CD4-positive, alpha-beta T cell treated with Interleukin-6 for 4 hours (primary cell): ENCODE measurements around the gene SCARB2.
A peak's percentile ranks its signal among the peaks of the same experiment; 100 is the strongest.

Experiments
- DNase-seq: peaks from one replicate; pipeline ENCODE4 v3.0.0-alpha.2; 2020; ENCODE audit warnings: mixed read lengths

Gene SCARB2

DNA sequence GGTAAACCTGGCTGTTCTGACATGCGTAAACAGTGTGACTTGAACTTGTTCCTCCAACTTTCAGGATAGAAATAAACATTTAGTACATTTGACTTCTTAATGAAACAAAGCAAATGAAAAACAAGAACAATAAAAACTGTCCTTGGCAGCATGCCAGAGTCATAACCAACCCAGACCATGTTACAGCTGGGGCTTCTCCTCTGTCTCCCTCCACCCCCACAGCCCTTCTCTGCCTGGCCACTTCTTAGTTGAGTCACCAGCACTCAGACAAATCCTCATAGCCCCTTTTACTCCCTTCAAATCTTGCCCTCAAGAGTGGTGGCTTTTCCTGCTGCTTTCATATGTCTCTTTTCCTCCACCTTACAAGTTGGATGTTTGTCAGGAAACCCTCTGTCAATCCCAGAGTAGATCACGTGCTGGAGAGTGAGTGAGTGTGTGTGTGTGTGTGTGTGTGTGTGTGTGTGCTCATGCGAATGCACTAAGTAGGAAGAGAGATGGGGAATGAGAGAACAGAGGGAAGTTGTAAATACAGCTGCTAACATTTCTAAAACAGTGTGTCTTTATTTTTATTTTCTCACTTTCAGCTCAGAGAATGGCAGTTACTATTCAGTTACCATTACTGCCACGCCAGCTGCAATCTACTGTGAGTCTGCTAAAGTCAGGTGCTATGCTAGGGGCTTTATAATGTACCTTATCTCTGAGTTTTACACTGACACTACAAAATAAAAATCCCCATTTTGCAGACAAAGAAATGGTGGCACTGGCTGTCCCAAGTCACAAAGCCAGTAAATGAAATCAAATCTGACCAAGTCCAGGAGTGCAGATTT is 15.0 kb downstream of the SCARB2 start:
- peak; percentile 24 for DNase-seq

DNA sequence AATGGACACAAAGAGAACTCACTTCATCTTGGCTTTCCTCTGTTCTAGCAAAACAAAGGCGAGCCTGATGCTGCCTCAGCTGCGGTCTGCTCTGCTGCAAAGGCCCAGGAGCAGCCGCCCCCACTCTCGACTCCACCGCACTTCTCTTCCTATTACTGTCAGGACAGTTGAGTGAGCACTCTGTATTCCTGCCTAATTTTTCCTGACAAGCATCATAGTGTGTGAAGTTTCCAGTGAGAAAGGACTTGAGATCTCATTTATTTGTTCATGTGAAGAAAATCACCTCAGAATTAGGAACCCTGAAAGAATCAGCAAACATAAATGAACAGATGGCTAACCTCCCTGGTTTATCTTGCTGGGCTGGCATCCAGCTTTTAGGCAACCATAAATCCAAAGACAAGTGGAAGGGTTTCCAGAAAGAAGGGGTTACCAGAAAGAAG is 15.6 kb downstream of the SCARB2 start:
- peak; percentile 31 for DNase-seq

DNA sequence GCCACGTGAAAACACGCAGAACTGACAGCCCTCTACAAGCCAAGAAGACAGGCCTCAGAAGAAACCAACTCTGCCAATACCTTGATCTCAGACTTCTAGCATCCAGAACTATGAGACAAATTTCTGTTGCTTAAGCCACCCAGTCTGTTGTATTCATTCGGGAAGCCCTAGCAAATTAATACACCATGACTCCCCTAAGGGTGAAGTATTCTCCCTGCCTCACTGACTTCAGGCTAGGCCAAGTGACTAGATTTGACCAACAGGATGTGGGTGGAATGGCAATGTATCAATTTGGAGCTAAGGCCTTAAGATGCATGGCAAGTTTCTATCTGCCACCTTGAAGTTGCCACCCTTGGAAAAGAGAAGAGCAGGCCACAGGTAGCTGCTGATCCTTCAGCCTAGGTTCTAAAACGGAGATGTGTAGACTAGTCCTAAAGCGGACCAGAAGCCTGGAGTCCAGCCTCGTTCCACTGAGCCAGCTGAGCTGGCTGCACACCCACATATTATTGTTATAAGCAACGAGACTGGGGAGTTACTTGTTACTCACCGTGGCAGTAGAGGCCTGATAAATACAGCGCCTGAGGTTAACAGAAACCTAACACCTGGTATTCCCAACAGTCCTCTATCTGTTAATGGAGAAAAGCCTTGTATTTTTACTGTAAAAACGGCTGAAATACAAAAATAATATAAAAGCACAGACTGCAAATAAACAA is 16.4 kb downstream of the SCARB2 start:
- DNase-seq = no peak

DNA sequence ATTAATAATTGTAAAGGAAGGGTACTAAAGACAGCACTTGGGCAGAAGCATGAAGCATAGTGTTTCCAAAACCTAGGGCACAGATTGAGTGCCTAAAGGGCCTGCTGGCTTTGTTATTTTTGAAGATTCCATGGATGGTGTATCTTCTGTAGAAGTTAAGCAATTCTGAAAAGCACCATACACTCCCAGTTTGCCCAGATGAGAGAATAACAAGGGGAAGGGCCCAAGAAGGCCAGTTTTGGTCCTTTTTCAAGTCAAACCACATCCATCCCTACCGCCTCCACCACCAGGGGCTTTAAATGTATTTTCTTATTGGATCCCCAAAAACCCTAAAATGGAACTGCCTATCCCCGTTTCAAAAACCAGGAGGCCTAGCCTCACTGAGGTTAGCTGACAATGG is 17.2 kb downstream of the SCARB2 start:
- DNase-seq = no peak

DNA sequence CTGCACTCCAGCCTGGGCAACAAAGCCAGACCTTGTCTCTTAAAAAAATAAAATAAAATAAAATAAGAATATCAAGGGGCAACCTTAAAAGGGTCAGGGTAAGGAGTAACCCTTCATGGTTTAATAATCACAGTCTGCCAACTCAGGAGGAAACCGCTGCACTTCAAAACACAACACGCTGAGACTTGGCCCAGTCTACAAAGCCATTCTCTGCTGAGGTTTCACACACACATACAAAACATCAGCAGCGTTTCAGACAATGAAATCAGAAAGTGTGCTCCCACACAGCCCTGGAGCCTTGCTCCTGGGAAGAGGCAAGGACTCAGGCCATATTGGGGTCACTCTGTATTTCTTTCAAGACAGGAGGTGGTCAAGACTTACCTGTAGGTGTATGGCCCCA is 18.3 kb downstream of the SCARB2 start:
- DNase-seq = no peak

DNA sequence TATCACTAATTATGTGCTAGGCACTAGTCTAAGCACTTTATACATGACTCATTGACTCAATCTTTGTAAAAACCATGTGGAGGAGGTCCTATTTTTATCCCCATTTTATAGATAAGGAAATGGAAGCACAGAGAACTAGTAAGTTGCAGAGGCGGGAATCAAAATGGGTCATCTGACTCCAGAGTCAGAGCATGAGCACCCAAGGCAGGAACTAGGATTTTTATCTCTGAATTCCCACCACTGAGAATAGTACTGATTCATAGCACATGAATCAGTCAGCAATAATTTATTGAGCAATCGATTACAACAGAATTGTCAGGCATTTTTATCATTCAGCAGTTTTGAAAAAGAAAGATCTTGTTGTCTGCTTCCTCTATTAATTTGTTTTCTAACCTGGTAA is 19.3 kb downstream of the SCARB2 start:
- no peak for DNase-seq

DNA sequence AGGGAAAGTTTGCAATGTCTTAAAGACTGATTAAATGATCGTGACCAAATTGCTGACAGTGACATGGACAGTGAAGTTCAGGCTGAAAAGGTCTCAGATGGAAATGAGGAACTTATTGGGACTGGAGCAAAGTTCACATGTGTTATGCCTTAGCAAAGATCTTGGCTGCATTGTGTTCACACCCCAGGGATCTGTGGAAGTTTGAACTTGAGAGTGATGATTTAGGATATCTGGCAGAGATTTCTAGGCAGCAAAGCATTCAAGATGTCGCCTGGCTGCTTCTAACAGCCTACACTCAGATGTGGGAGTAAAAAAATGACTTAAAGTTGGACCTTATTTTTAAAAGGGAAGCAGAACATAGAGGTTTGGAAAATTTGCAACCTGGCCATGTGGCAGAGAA is 21.4 kb downstream of the SCARB2 start:
- no peak for DNase-seq

DNA sequence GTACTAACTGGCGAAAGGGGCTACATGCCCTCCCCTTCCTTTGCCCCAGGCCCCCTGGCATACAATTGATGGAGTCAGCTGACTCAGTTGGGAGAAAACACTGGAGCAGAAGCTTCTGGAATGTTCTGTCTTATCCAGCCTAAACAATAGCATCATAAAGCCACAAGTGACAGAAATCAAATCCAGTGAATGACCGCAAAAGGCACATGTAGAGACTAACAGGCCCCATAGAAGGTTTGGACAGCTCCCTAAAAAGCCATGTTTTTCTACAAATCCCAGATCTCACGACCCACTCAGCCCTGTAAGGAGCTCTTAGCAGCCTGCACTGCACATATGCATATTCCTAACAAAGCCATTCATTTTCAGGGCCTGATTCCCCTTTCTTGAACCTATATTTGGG is 25.1 kb downstream of the SCARB2 start:
- no peak for DNase-seq

DNA sequence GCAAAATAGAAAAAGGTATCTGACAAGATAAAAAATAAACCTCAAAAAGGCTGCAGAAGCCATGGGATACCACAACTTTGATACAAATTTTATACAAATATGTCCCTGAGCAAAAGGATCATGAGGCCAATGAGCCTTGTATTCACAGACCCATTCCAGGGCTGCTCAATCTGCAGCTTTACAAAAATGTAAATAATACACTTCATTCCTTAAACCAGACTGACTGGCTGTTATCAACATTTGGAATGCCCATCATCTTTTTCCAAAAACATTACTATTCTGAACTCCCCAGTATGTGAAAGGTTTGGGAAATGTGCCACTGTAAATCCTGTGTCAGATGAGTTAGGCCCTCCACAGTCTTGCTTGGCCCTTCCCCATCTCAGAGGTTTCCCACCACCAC is 25.5 kb downstream of the SCARB2 start:
- DNase-seq = no peak

DNA sequence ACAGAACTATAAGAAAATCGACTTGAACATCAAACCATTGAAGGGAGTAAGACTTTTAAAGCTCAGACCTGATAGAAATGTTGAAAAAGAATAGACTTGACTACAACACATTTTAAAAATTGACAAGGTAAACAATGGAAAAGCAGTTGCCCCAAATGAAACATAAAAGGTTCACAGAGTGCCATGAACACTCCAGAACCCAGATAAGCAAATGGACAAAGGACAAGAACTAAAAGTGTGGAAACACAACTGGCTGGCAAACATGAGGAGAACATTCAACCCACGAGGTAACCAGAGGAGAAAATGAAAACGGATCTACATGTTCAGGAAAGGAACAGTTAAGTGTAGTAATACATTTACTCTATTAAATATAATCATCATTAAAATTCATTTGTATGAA is 26.5 kb downstream of the SCARB2 start:
- DNase-seq = no peak

DNA sequence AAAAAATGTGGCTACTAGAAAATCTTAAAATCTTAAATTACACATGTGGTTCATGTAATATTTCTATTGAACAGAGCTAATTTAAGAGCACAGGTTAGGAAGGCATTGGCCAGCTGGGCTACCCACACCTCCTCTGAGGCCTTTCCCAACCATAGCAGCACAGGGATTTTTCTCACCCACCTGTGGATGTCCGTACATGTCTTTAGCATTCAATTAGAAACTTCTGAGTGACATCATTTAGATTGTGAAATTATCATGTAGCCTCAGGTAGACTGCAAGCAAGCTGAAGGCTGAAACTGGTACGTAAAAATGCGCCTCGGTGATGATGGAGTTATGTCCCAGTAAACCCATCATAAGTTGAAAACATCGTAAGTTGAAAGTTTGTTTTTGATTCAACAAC is 31.2 kb downstream of the SCARB2 start:
- DNase-seq = no peak

DNA sequence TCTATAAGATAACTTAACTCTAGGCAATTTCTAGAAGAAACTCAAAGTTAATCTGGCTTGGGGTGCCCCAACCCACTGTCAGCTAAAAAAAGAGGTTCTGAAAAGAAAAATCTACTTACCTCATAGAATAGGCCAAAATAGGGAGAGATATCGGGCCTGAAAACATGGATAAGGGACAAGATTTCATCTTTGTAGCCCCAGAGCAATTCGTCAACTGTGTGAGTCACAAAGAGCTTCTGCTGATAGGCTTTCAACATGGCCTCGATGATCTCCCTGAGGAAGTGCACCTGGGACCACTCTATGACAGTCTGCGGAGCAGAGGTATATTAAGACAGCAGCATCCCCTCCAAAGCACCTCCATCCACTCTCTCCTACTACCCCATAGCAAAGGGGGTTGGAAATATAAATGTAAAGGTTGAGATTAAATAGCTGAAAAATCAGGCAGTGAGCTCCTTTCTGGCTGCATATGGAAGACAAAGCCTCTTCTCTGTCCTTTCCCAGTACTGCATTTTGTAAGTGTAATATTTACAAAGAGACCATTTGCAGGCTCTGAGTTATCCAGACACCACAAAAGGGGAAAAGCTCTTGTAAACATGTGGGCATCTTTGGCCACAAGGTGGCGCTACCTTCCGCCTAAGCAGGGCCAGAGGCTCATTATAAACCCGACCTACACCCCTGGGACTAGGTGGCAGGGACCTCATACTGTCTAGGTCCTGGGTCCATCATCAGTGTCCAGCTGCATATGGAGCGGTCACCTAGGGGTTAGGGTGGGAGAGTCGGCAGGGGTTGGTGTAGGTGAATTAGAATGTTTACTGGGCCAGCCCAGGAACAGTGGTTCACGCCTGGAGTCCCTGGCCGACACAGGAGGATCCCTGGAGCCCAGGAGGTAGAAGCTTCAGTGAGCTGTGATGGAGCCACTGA is 34.0 kb downstream of the SCARB2 start:
- peak; percentile 86 for DNase-seq

DNA sequence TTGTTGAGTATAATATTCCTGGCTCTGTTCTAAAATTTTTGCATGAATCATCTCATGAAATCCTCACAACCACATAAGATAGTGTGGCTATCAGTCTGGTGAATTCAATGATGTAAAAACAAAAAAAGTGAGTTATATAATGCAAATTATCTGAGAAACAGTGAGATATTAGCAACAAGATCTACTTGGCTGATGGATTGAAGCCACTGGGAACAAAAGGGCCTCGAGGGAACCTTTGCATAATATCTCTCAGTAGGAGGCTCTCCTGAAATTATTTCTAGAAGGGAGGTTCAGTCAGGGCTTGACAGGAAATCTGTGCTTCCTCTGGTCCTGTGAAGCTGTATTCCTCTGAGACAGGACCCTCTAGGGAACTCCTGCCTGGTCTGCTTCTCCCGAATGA is 35.3 kb downstream of the SCARB2 start:
- DNase-seq = no peak

DNA sequence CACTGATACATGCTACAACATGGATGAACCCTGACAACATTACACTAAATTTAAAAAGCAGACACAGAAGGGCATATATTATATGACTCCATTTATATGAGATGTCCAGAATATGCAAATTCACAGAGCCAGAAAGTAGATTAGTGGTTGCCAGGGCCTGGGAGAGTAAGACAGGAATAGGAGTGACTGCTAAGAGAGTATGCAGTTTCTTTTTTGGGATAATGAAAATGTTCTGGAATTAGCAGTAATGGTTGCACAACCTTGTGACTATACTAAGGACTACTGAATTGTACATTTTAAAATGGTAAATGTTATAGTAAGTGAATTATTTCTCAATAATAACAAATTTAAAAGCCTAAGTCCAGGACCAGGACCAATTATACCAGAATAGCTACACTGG is 35.9 kb downstream of the SCARB2 start:
- no peak for DNase-seq

DNA sequence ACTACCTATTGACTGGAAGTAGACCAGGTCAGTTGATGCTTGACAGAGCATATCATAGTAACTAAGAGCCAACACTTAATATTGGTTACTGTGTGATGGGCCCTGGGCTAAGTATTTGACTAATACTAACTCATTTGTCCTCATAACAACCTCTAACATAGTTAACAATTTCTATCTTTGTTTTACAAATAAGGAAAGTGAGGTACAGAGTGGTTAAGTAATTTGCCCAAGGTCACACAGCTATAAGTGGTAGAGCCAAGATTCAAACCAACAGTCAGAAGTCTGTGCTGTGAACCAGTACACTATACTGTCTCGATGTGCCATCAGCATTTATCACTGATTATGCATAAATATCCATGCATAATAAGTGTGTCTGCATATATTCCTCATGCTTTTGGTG is 38.3 kb downstream of the SCARB2 start:
- DNase-seq = no peak

DNA sequence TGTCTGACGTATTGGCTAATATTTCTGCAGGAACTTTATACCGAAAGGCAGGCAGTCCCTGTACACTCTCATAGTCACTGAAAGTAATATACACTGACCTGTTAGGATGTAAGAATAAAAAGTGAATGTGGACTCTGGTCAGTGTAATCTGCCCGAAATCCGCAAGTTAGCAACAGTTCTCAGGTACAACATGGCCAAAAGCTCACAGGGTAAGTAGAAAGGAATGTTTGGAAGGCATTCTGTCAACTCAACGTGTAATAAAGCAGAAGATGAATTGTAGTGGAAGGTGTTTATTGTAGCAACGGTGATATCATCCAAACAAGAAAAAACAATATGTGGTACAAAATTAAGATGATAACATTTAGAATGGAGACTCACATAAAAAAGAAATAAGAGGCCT is 39.4 kb downstream of the SCARB2 start:
- DNase-seq = no peak

DNA sequence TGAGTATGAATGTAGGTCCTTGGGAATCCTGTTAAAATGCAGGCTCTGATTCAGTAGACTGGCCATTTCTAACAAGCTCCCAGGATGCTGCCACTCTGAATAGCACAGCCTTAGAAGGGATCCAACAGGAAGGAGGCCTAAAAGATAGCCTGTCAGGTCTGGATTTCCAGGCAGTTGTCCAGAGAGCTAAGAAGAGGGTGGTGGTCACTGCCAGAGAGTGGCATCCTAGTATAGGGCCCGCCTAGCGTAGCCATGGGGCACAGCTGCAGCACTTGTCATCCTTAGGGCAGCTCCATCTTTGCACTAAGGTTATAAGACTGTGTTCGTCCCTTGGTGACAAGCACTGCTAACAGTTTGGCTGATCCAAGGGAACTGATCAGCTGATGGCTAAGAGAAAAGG is 44.9 kb downstream of the SCARB2 start:
- DNase-seq = no peak

DNA sequence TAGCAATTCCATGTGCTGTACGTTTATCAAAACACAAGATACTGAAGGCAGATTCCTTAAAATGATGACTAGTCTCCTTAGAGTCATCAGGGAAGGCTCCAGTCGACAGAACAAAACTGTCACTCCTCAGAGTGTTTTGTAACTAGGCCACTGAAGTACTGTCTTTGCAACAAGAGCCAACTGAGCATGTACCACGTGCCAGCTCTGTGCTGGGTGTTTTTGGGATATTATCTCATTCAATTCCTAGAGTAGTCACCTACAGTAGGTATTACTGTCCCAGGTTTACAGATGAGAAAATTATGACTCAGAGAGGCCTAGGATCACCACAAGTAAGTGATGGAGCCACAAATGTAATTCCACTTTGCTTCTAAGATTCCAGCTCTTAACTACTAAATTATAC is 47.1 kb downstream of the SCARB2 start:
- DNase-seq = no peak

DNA sequence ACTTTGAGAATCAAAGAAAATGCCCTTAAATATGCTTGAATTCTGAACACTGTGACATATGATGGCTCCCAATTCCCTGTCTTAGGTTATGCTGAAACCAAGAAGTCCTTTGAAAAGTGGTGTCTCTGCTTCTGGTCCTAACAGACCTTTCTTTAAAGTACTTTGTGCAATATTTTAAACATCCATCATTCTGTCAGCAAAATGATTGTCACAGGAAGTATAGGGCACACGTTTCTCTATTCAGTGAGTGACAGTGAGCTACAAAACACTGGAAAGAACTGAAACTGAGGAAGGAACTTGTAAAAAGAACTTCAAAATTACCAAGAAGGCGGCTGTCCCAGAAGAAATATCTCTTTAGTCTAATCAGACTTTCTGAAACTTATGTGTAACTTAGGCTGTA is 53.3 kb downstream of the SCARB2 start:
- DNase-seq = no peak

DNA sequence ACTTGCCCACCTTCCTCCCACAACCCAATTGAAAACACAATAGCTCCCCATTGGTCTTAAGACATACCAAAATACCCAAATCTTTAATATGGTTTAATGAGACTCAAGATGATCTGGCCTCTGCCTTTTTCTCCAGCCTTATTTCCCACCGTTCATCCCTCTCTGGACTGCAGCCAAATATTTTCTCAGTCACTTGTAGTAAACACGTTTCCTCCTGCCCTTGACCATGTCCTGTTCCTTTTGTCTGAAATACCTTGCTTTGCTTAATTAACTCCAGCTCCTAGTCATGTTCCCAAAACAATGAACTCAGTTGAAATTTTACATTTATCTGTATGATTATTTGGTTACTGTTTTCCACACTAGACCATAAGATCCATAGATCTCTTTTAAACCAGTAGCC is 57.0 kb downstream of the SCARB2 start:
- no peak for DNase-seq

DNA sequence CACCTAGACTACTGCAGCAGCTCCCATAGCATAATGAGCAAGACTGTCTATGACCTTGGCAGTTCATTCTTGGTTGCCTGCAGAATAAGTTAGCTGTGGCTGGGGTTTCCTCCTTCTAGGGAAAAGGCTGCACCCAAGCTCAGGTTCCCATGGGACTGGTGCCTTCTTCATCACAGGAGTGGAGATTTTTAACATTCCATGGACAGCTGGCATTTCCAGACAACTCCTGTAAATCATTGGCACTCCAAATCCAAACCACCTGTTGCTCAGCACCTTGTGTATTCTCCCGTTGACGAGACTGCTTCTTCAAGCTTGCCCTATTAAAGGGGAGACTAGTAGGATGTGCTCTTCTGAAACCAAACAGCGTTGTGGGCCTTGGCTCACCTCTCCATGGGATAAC is 57.6 kb downstream of the SCARB2 start:
- DNase-seq = no peak

DNA sequence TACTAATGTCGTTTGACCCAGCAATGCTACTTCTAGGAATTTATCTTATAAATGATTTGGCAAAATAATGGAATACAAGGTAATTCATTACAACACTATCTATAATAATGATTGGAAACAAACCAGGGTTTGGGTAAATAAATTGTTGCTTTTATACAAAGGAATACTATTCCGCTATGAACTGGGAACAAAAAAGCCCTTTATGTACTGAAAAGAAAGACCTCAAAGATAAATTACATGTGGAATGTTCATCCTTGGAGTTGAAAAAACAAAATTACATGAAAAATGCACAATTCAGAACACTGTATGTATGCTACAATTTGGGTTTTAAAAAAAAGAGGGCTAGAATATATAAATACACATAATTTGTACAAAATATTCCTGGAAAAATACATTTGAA is 60.3 kb downstream of the SCARB2 start:
- no peak for DNase-seq

DNA sequence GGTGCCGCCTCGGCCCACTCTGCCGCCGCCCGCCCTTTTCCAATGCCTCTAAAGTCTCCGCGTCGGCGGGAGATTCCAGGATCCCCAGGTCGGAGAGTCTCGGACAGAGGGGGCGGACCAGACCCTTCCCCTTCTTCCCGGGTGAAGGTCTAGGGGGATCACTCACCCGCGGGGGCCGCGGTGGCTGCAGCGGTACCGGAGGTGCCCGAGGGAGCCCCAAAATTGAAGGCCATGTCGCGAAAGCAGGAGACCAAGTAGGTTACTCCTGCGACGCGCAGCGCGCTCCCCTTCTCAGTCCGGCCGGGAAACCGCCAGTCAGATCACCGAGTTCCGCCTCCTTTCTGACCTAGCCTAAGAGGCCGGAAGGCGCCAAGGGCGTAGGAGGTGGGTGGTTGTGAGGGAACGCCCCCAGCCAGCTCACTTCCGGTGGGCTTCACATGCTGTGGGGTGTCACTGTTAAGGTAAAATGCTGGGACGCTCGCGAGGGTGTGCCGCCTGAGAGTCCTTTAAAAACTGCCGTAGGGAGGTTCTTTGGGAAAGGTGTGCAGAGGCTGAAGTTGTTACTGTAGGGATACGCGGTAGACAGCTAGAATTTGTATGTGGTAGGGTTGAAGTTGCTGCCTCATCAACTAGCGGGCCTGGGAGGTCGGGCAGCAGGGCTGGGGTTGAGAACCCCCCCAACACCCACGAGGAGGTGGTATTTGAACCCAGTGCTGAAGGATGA is 65.3 kb downstream of the SCARB2 start, which contains the start of gene NUP54:
NUP54 (minus strand) TSS at position 256 of the 724 bp plus-strand sequence; CDS start at position 233, 23 bp downstream.
- DNase-seq = peak; percentile 94
